Activated CD4-positive, alpha-beta T cell treated with anti-CD3 and anti-CD28 coated beads, Interleukin-2, amount 50 U/mL, for 48 hours (primary cell): Measurements from ENCODE around the gene RELCH.
A peak's percentile ranks its signal among the peaks of the same experiment; 100 is the strongest.

Experiments used
- DNase-seq, 2 experiments: peaks; one replicate each; pipeline ENCODE4 v3.0.0-alpha.2; 2020

The RELCH gene

GRCh38 chr18:62325806-62326645, 139.0 kb downstream of the RELCH start:
- peak; percentile 37 to 45 for DNase-seq

GRCh38 chr18:62326646-62327348, 139.7 kb downstream of the RELCH start:
- no peak for DNase-seq

- DNase-seq, result no peak
Measured at GRCh38 chr18:62327977-62328376, 140.9 kb downstream of the RELCH start.

GRCh38 chr18:62328586-62329525, 141.8 kb downstream of the RELCH start:
- DNase-seq, result no peak

- DNase-seq, result peak; percentile 26 to 39
Measured at GRCh38 chr18:62329691-62330454, 142.8 kb downstream of the RELCH start.

- no peak for DNase-seq
Measured at GRCh38 chr18:62330650-62331049, 143.6 kb downstream of the RELCH start.

- no peak for DNase-seq
Measured at GRCh38 chr18:62331581-62332356, 144.7 kb downstream of the RELCH start.

- DNase-seq, result no peak
Measured at GRCh38 chr18:62332431-62332830, 145.4 kb downstream of the RELCH start.

- DNase-seq, result no peak
Measured at GRCh38 chr18:62332964-62333695, 146.1 kb downstream of the RELCH start.

- DNase-seq, result no peak
Measured at GRCh38 chr18:62334120-62334519, 147.1 kb downstream of the RELCH start.

- no peak for DNase-seq
Measured at GRCh38 chr18:62335494-62335893, 148.4 kb downstream of the RELCH start.

- no peak for DNase-seq
Measured at GRCh38 chr18:62336618-62337017, 149.6 kb downstream of the RELCH start.

- no peak for DNase-seq
Measured at GRCh38 chr18:62337336-62337735, 150.3 kb downstream of the RELCH start.

- no peak for DNase-seq
Measured at GRCh38 chr18:62338446-62339105, 151.5 kb downstream of the RELCH start.

GRCh38 chr18:62339106-62339988, 152.3 kb downstream of the RELCH start:
- peak in 1 of 2 experiments; percentile 21 for DNase-seq

GRCh38 chr18:62340996-62341395, 153.9 kb downstream of the RELCH start:
- DNase-seq, result no peak

GRCh38 chr18:62341473-62341872, 154.4 kb downstream of the RELCH start:
- DNase-seq, result no peak

GRCh38 chr18:62342884-62343283, 155.8 kb downstream of the RELCH start:
- DNase-seq, result no peak

- DNase-seq, result no peak
Measured at GRCh38 chr18:62343316-62343715, 156.3 kb downstream of the RELCH start.
